Gastroesophageal sphincter (tissue), 4 donors: ENCODE results near the gene MACF1. TPM values are rescaled to one million over a fixed set of nuclear protein-coding genes. Genes with fewer than 3 reads are reported as not detected.
A peak's percentile ranks its signal among the peaks of the same experiment; 100 is the strongest.

Source experiments
- ATAC-seq: fragments of 150-250 bp; one replicate; pipeline ENCODE4 v1.9.1; 2016; ENCODE audit warnings: mild to moderate bottlenecking, moderate library complexity
- H3K27ac ChIP-seq, 4 donors: fragments of 200-600 bp; sonication (generic) in 3 of 4; 1 replicate in 3 of 4; 2 replicates in 1 of 4; pipeline ENCODE4 v1.5.1; 2016 to 2019
- H3K27me3 ChIP-seq: fragments of 200-600 bp; sonication (generic); one replicate; pipeline ENCODE4 v1.5.1; 2019
- H3K36me3 ChIP-seq, 2 donors: fragments of 200-600 bp; sonication (generic); one replicate each; pipeline ENCODE4 v1.5.1; 2019; ENCODE audit warnings: control low read depth in 1 of 2
- H3K4me1 ChIP-seq, 3 donors: fragments of 200-600 bp; sonication (generic); 1 replicate in 2 of 3; 2 replicates in 1 of 3; pipeline ENCODE4 v1.5.1; 2016 to 2019; ENCODE audit warnings: control low read depth in 2 of 3
- H3K4me3 ChIP-seq, 2 donors: fragments of 200-600 bp; sonication (generic); one replicate each; pipeline ENCODE4 v1.5.1; 2019; ENCODE audit warnings: mild to moderate bottlenecking in 1 of 2, moderate library complexity in 1 of 2
- H3K9me3 ChIP-seq, 3 donors: fragments of 200-600 bp; sonication (generic); one replicate each; pipeline ENCODE4 v1.5.1; 2017 to 2019; ENCODE audit warnings: control low read depth in 2 of 3
- EP300 ChIP-seq: sonication (generic); formaldehyde crosslinking; IDR thresholded peaks from one replicate; pipeline ENCODE4 v1.6.1; 2017; ENCODE audit warnings: antibody characterized with exemption, mild to moderate bottlenecking
- POLR2A ChIP-seq, 2 donors: fragments of 450-650 bp; IDR thresholded peaks; one replicate each; pipeline ENCODE4 v1.6.1; 2017; ENCODE audit warnings: antibody characterized with exemption in 2 of 2, mild to moderate bottlenecking in 2 of 2, moderate library complexity in 1 of 2
- POLR2AphosphoS5 ChIP-seq: sonication (generic); formaldehyde crosslinking; IDR thresholded peaks from one replicate; pipeline ENCODE4 v1.6.1; 2017; ENCODE audit warnings: antibody characterized with exemption
- WGBS, 2 donors: methylation state at CpG; one replicate each; pipeline ENCODE4 v1.1.5; 2018; ENCODE audit warnings: low coverage in 1 of 2; 5-methylcytosine and 5-hydroxymethylcytosine counted together
- total RNA-seq, 4 donors: library from RNA; depleted of rRNA; stranded (reverse); fragments of >200 nt; gene quantifications; one replicate each; pipeline ENCODE4 v1.1.0, GENCODE V29; 2016
- TF ChIP-seq, protein P1 (sequence below), 4 experiments: fragments of 200-600 bp in 2 of 4; fragments of 450-650 bp in 2 of 4; sonication (generic) in 1 of 4; IDR thresholded peaks; one replicate each; pipeline ENCODE4 v1.5.1; 2017 to 2019; ENCODE audit warnings: antibody characterized with exemption in 4 of 4, mild to moderate bottlenecking in 2 of 4, moderate library complexity in 2 of 4

The MACF1 gene
- total RNA-seq, 4 donors from 2014 or later = 454 to 752 (median 541) TPM

- ATAC-seq = no peak
- Histone ChIP-seq H3K4me1 (peaks cover 11 to 27% (median 16%) of the 10 kb centered on the region in 3 donors), H3K36me3 (peaks cover 12 to 95% of the 10 kb centered on the region in 2 donors), H3K27me3 (no peaks in the 10 kb centered on the region), H3K4me3 (no peak overlapping the region), H3K9me3 (no peaks in the 10 kb centered on the region), H3K27ac (peak overlapping the region in 3 of 4 donors; percentile 45 to 65 (median 57))
- WGBS, 2 donors = 100% methylated on average over 1 to 2 of the region's 2 CpGs
- TF ChIP-seq, protein P1, sequence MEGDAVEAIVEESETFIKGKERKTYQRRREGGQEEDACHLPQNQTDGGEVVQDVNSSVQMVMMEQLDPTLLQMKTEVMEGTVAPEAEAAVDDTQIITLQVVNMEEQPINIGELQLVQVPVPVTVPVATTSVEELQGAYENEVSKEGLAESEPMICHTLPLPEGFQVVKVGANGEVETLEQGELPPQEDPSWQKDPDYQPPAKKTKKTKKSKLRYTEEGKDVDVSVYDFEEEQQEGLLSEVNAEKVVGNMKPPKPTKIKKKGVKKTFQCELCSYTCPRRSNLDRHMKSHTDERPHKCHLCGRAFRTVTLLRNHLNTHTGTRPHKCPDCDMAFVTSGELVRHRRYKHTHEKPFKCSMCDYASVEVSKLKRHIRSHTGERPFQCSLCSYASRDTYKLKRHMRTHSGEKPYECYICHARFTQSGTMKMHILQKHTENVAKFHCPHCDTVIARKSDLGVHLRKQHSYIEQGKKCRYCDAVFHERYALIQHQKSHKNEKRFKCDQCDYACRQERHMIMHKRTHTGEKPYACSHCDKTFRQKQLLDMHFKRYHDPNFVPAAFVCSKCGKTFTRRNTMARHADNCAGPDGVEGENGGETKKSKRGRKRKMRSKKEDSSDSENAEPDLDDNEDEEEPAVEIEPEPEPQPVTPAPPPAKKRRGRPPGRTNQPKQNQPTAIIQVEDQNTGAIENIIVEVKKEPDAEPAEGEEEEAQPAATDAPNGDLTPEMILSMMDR (IDR thresholded peaks at IDR 0.05) = no peak
- no peak for TF ChIP-seq POLR2A (IDR thresholded peaks at IDR 0.05)
Measured at GRCh38 chr1:39295901-39296300, 91.4 kb downstream of the MACF1 start.

DNA sequence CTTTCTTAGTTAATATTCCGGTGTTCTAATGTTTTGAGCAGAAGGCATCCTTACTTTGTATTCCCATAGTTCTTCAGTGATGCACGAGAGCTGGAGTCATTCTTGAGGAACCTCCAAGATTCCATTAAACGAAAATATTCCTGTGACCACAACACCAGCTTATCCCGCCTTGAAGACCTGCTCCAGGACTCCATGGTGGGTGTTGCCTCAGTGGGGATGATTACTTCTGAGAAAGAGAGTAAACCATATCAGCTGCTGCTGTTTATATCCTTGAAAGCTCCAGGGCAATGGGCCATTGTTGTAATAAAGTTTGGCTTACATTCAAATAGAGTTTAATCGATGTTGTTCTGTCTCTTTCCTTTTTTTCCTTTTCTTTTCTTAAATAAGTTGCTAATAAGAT lies 93.1 kb downstream of the MACF1 start:
- TF ChIP-seq, protein P1 (IDR thresholded peaks at IDR 0.05) = no peak
- TF ChIP-seq POLR2A (IDR thresholded peaks at IDR 0.05) (no peak), POLR2AphosphoS5 (no peak), EP300 (no peak)
- H3K9me3 ChIP-seq = no peaks in the 10 kb centered on the region
- peaks cover 12 to 95% of the 10 kb centered on the region in 2 donors for H3K36me3 ChIP-seq
- H3K27me3 ChIP-seq = no peaks in the 10 kb centered on the region
- H3K27ac ChIP-seq = peak overlapping the region in 3 of 4 donors; percentile 53 to 65 (median 57)
- peaks cover 11 to 27% (median 16%) of the 10 kb centered on the region in 3 donors for H3K4me1 ChIP-seq
- no peak overlapping the region for H3K4me3 ChIP-seq
- 0 to 47% methylated on average over 2 to 5 of the region's 5 CpGs for WGBS, 2 donors
- ATAC-seq = peak; percentile 51

DNA sequence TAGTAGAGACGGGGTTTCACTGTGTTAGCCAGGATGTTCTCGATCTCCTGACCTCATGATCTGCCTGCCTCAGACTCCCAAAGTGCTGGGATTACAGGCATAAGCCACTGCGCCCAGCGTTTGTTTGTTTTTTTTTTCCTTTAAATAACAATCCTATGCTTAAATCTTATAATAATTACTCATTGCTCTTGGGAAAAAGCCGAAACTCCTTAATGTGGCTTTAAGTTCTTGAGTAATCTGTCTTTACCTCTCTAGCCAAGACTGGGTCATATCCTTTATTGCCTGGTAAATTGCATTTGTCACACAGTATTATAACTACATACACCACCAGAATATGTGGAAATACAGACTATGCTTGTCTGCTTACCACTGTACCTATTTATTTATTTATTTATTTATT lies 97.1 kb downstream of the MACF1 start:
- Histone ChIP-seq H3K4me3 (no peak overlapping the region), H3K4me1 (peaks cover 0 to 9% (median 5%) of the 10 kb centered on the region in 3 donors), H3K27me3 (no peaks in the 10 kb centered on the region), H3K27ac (no peak overlapping the region), H3K9me3 (no peaks in the 10 kb centered on the region), H3K36me3 (peaks cover 7 to 91% of the 10 kb centered on the region in 2 donors)
- TF ChIP-seq POLR2AphosphoS5 = no peak
- TF ChIP-seq, protein P1 (IDR thresholded peaks at IDR 0.05) = no peak
- TF ChIP-seq EP300 = no peak
- TF ChIP-seq POLR2A (IDR thresholded peaks at IDR 0.05) = no peak
- 75 to 79% methylated on average over 5 of the region's 5 CpGs for WGBS, 2 donors
- ATAC-seq = no peak

GRCh38 chr1:39305555-39305954 lies 101.1 kb downstream of the MACF1 start:
- Histone ChIP-seq H3K36me3 (peaks cover 13 to 93% of the 10 kb centered on the region in 2 donors), H3K4me1 (no peaks in the 10 kb centered on the region), H3K9me3 (no peaks in the 10 kb centered on the region), H3K4me3 (no peak overlapping the region), H3K27me3 (no peaks in the 10 kb centered on the region), H3K27ac (peak overlapping the region in 1 of 4 donors; percentile 31)
- no peak for ATAC-seq
- WGBS, 2 donors = 72 to 87% methylated on average over 2 of the region's 2 CpGs
- TF ChIP-seq POLR2AphosphoS5 = no peak
- TF ChIP-seq, protein P1 (IDR thresholded peaks at IDR 0.05) = no peak
- no peak for TF ChIP-seq POLR2A (IDR thresholded peaks at IDR 0.05)
- no peak for TF ChIP-seq EP300

DNA sequence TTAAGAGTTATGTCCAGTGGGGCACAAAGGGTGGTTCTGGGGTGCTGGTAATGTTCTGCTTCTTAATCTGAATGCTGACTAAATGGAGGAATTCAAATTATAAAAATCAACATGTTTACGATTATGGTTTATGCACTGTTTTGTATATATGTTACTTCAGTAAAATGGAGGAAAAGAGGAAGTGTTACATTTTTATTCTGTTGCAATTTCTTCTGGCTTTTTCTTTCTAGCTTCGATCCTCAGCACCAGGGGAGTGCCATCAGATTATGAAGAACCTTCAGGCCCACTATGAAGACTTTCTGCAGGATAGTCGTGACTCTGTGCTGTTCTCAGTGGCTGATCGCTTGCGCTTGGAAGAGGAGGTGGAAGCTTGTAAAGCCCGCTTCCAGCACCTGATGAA lies 105.5 kb downstream of the MACF1 start:
- no peak overlapping the region for H3K27ac ChIP-seq
- 92 to 94% methylated on average over 6 of the region's 6 CpGs for WGBS, 2 donors
- H3K4me3 ChIP-seq = no peak overlapping the region
- TF ChIP-seq, protein P1 (IDR thresholded peaks at IDR 0.05) = no peak
- TF ChIP-seq POLR2A (IDR thresholded peaks at IDR 0.05) (no peak), EP300 (no peak), POLR2AphosphoS5 (no peak)
- no peak for ATAC-seq
- H3K36me3 ChIP-seq = peaks cover 16 to 91% of the 10 kb centered on the region in 2 donors
- no peaks in the 10 kb centered on the region for H3K27me3 ChIP-seq
- no peaks in the 10 kb centered on the region for H3K4me1 ChIP-seq
- no peaks in the 10 kb centered on the region for H3K9me3 ChIP-seq
